HepG2 (cell line): ENCODE measurements around the gene VPS13C. TPM values are rescaled to one million over a fixed set of nuclear protein-coding genes. Genes with fewer than 3 reads are reported as not detected.

Experiments
- AFF4 ChIP-seq: sonication (generic); formaldehyde crosslinking; IDR thresholded peaks from 2 replicates; pipeline ENCODE4 v1.4.0; 2020; ENCODE audit warnings: missing genetic modification reagents
- CHD4 ChIP-seq: fragments of 200-600 bp; sonication (generic); IDR thresholded peaks from 2 replicates; pipeline ENCODE4 v1.7.0; 2017; ENCODE audit warnings: mild to moderate bottlenecking, low read length, borderline replicate concordance
- CSRNP2 ChIP-seq: sonication (generic); formaldehyde crosslinking; conservative IDR thresholded peaks from 2 replicates; pipeline ENCODE4 v1.8.0; 2022; ENCODE audit warnings: low read depth, missing genetic modification reagents
- FOXO1 ChIP-seq: sonication (generic); formaldehyde crosslinking; IDR thresholded peaks from 2 replicates; pipeline ENCODE4 v1.4.0; 2020; ENCODE audit warnings: missing genetic modification reagents
- HBP1 ChIP-seq: IDR thresholded peaks from 2 replicates; pipeline ENCODE4 v1.6.1; 2016; ENCODE audit warnings: low read depth, control low read depth
- LCORL ChIP-seq, 2 experiments: fragments of 450-650 bp in 1 of 2; sonication (generic) in 1 of 2; formaldehyde crosslinking in 1 of 2; IDR thresholded peaks; 2 replicates each; pipeline versions ENCODE4 v1.5.0 to v1.6.1; 2017 to 2020; ENCODE audit warnings: antibody characterized with exemption in 1 of 2, missing genetic modification reagents in 1 of 2
- RAD51 ChIP-seq: fragments of 450-650 bp; IDR thresholded peaks from 2 replicates; pipeline ENCODE4 v1.6.1; 2016; ENCODE audit warnings: borderline replicate concordance
- SATB2 ChIP-seq: sonication (generic); formaldehyde crosslinking; IDR thresholded peaks from 2 replicates; pipeline ENCODE4 v1.5.0; 2020; ENCODE audit warnings: missing genetic modification reagents
- SETDB1 ChIP-seq: sonication (generic); formaldehyde crosslinking; IDR thresholded peaks from 2 replicates; pipeline ENCODE4 v1.5.1; 2020; ENCODE audit warnings: missing genetic modification reagents, mild to moderate bottlenecking, borderline replicate concordance
- SMYD3 ChIP-seq: sonication (generic); formaldehyde crosslinking; IDR thresholded peaks from 2 replicates; pipeline ENCODE4 v1.8.1; 2023; ENCODE audit warnings: mild to moderate bottlenecking, missing genetic modification reagents
- ZBTB37 ChIP-seq: sonication (generic); formaldehyde crosslinking; IDR thresholded peaks from 2 replicates; pipeline ENCODE4 v1.4.0; 2020; ENCODE audit warnings: mild to moderate bottlenecking, missing genetic modification reagents
- ZNF180 ChIP-seq: sonication (generic); formaldehyde crosslinking; IDR thresholded peaks from 2 replicates; pipeline ENCODE4 v1.4.0; 2020; ENCODE audit warnings: low read depth, missing genetic modification reagents, borderline replicate concordance
- ZNF230 ChIP-seq: sonication (generic); formaldehyde crosslinking; IDR thresholded peaks from 2 replicates; pipeline ENCODE4 v1.4.0; 2020; ENCODE audit warnings: mild to moderate bottlenecking, missing genetic modification reagents
- ZNF280B ChIP-seq: sonication (generic); formaldehyde crosslinking; IDR thresholded peaks from 2 replicates; pipeline ENCODE4 v1.5.0; 2020; ENCODE audit warnings: missing genetic modification reagents, mild to moderate bottlenecking, borderline replicate concordance
- ZNF709 ChIP-seq: sonication (generic); formaldehyde crosslinking; IDR thresholded peaks from 2 replicates; pipeline ENCODE4 v1.5.0; 2020; ENCODE audit warnings: mild to moderate bottlenecking, missing genetic modification reagents
- ZZZ3 ChIP-seq: sonication (generic); formaldehyde crosslinking; IDR thresholded peaks from 2 replicates; pipeline ENCODE4 v1.4.0; 2020; ENCODE audit warnings: missing genetic modification reagents, mild to moderate bottlenecking, borderline replicate concordance
- polyA plus RNA-seq, 8 experiments: library from polyadenylated mRNA; depleted of rRNA in 3 of 8; stranded (reverse) in 7 of 8; unstranded in 1 of 8; fragments of >200 nt; fragmentation: Illumina TruSeq in 4 of 8; extraction: Trizol in 4 of 8; gene quantifications; 2 replicates each; pipeline versions ENCODE4 v1.2.1 to v1.2.3, GENCODE V29; 2011 to 2016; ENCODE audit warnings: low read depth in 4 of 8, missing spikeins in 1 of 8, mixed read lengths in 1 of 8; ENCODE audit not compliant: insufficient read depth in 1 of 8
- total RNA-seq, 5 experiments: library from RNA; depleted of rRNA; stranded (reverse); fragments of >200 nt; fragmentation: Illumina TruSeq; extraction: Trizol; gene quantifications; 2 replicates each; pipeline ENCODE4 v1.2.3, GENCODE V29; 2016; ENCODE audit warnings: low read depth in 1 of 5
- TF ChIP-seq, protein P1 (sequence below): sonication (generic); formaldehyde crosslinking; IDR thresholded peaks from 2 replicates; pipeline ENCODE4 v1.5.0; 2020; ENCODE audit warnings: missing genetic modification reagents

Gene VPS13C
- total and polyA plus RNA-seq, 2 of the 13 experiments (the other 11 are each of a cell fraction or from before 2014, with no cell fraction given): 10.9 to 26.8 TPM

DNA sequence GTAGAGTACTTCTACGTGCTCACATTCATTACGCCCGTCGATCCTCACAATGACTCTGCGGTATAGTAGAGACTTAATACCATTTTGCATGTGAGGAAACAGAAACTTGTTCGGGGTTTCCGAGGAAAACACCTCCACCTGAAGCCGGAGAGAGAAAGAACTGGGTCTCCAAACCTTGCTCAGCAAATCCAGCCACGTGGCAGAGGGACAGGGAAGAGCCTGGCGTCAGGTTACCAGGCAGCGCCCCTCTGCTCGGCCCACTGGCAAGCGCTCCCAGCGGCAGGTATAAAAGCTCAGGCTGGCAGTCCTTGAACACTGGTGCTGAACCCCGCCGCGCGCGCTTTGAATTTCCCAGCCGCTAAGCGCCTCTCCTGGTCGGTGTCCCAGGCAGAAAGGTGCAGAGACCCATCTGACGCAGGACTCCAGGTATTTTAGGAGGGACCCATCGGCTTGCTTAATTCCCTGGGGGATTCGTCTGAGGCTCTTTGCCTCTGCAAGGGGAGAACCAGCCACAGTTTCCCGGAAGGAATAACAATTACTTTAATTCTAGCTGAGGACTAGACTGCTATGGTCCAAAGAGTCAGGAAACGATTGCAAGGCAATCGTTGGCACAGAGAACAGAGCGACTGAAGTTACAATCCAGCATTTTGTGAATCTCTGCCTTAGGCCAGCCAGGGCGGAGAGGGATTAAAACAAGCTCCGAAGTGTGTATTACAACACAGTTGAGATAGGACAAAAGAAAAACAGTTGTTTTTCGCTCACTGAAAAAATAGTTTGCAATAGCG, 6.6 kb upstream of the VPS13C start, which contains the start of gene C2CD4A (continued):
- TF ChIP-seq ZNF180 (CRISPR knock-in tag) (no peak), AFF4 (CRISPR knock-in tag) (no peak), CHD4 (no peak), ZBTB37 (CRISPR knock-in tag) (no peak), FOXO1 (peak; percentile 14; the same call in 1 of the 2 replicates), ZZZ3 (no peak), SMYD3 (CRISPR knock-in tag) (0 out of 2 replicates have a peak, but pooled peaks have one; percentile 52), LCORL (IDR thresholded peaks at IDR 0.05) (no peak), LCORL (CRISPR knock-in tag; IDR thresholded peaks at IDR 0.05) (no peak), ZNF230 (peak; percentile 74; the same call in 1 of the 2 replicates), SETDB1 (CRISPR knock-in tag) (no peak), ZNF280B (CRISPR knock-in tag) (no peak), SATB2 (CRISPR knock-in tag) (no peak), CSRNP2 (no peak), RAD51 (no peak), HBP1 (CRISPR knock-in tag) (peak; percentile 64; the same call in 1 of the 2 replicates), ZNF709 (CRISPR knock-in tag) (peak; percentile 67; the same call in 1 of the 2 replicates)
- TF ChIP-seq, protein P1, sequence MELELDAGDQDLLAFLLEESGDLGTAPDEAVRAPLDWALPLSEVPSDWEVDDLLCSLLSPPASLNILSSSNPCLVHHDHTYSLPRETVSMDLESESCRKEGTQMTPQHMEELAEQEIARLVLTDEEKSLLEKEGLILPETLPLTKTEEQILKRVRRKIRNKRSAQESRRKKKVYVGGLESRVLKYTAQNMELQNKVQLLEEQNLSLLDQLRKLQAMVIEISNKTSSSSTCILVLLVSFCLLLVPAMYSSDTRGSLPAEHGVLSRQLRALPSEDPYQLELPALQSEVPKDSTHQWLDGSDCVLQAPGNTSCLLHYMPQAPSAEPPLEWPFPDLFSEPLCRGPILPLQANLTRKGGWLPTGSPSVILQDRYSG (CRISPR knock-in tag): no peak; the same call in 1 of the 2 replicates
